OCI-LY7 (cell line): ENCODE measurements around the gene ROR2. TPM values are rescaled to one million over a fixed set of nuclear protein-coding genes. Genes with fewer than 3 reads are reported as not detected.

Experiments
- BruUV-seq: library from RNA; stranded (reverse); fragments of 400-500 nt; replicated peaks from 2 replicates; lab custom pipeline; 2021; lab: Mats Ljungman, UMichigan
- CTCF ChIA-PET: fragments of 300-600 bp; sonication (Branson Sonifier 250); formaldehyde crosslinking; loops from one replicate; lab custom pipeline; 2022; ENCODE audit warnings: antibody characterized with exemption; ENCODE audit not compliant: unreplicated experiment; lab: Charles Lee
- POLR2A ChIA-PET: fragments of 300-600 bp; sonication (Branson Sonifier 250); formaldehyde crosslinking; loops from one replicate; lab custom pipeline; 2022; ENCODE audit warnings: antibody characterized with exemption; lab: Charles Lee
- DNase-seq: peaks from one replicate; pipeline ENCODE4 v3.0.0-alpha.2; 2015; ENCODE audit warnings: low spot score
- H2AFZ ChIP-seq: fragments of 200-600 bp; sonication (generic), shearing (Covaris generic); 2 replicates; pipeline ENCODE4 v1.6.1; 2014; ENCODE audit warnings: mild to moderate bottlenecking, antibody characterized with exemption, low read length, moderate library complexity
- H3K27ac ChIP-seq: fragments of 200-600 bp; sonication (generic); 2 replicates; pipeline ENCODE4 v1.5.1; 2014; ENCODE audit warnings: mixed run types, low read depth, mild to moderate bottlenecking, moderate library complexity, low read length, inconsistent platforms; ENCODE audit not compliant: poor library complexity, severe bottlenecking
- H3K36me3 ChIP-seq: fragments of 200-600 bp; sonication (generic); 2 replicates; pipeline ENCODE4 v1.6.1; 2014; ENCODE audit warnings: mild to moderate bottlenecking, antibody characterized with exemption, low read length, moderate library complexity, mixed read lengths; ENCODE audit not compliant: insufficient read depth
- H3K4me1 ChIP-seq: fragments of 200-600 bp; sonication (generic); 2 replicates; pipeline ENCODE4 v1.5.1; 2014; ENCODE audit warnings: mild to moderate bottlenecking, low read length; ENCODE audit not compliant: insufficient read depth, poor library complexity, severe bottlenecking
- H3K4me2 ChIP-seq: fragments of 200-600 bp; sonication (generic); 2 replicates; pipeline ENCODE4 v1.6.1; 2014; ENCODE audit warnings: mild to moderate bottlenecking, low read length
- H3K4me3 ChIP-seq: fragments of 200-600 bp; sonication (generic); 2 replicates; pipeline ENCODE4 v1.5.1; 2014; ENCODE audit warnings: mild to moderate bottlenecking, low read depth, low read length; ENCODE audit not compliant: poor library complexity, severe bottlenecking
- H3K79me2 ChIP-seq: fragments of 200-600 bp; sonication (generic); 2 replicates; pipeline ENCODE4 v1.6.1; 2016; ENCODE audit warnings: low read depth, mild to moderate bottlenecking, low read length, moderate library complexity, mixed read lengths; ENCODE audit not compliant: insufficient read depth
- H3K9me2 ChIP-seq: fragments of 200-600 bp; sonication (generic); 2 replicates; pipeline ENCODE4 v1.6.1; 2016; ENCODE audit warnings: mild to moderate bottlenecking, low read length, mixed read lengths; ENCODE audit not compliant: insufficient read depth
- H3K9me3 ChIP-seq: fragments of 200-600 bp; sonication (generic); 2 replicates; pipeline ENCODE4 v1.6.1; 2014; ENCODE audit warnings: mild to moderate bottlenecking, mixed run types, low read length, mixed read lengths
- H4K20me1 ChIP-seq: fragments of 200-600 bp; sonication (generic); 2 replicates; pipeline ENCODE4 v1.6.1; 2014; ENCODE audit warnings: mild to moderate bottlenecking, antibody characterized with exemption, low read length, moderate library complexity, mixed read lengths; ENCODE audit not compliant: insufficient read depth
- EZH2phosphoT487 ChIP-seq: fragments of 200-600 bp; sonication (generic); IDR thresholded peaks from 2 replicates; pipeline ENCODE4 v1.6.1; 2018; ENCODE audit warnings: low read depth, borderline replicate concordance, mild to moderate bottlenecking, mixed run types, antibody characterized with exemption, low read length, moderate library complexity, mixed read lengths
- intact Hi-C: fragments of 100-400 bp; cut with micrococcal nuclease; formaldehyde crosslinking; loops from one replicate; pipeline ENCODE4 v1.10.0; 2022; ENCODE audit not compliant: unreplicated experiment
- total RNA-seq, 2 experiments: library from RNA; depleted of rRNA in 1 of 2; stranded (reverse); fragments of >200 nt in 1 of 2; shearing (Covaris generic) in 1 of 2; gene quantifications; 2 replicates each; pipeline ENCODE4 v1.2.3, GENCODE V29; 2014 to 2022
- TF ChIP-seq, protein P1 (sequence below): fragments of 200-600 bp; sonication (generic); conservative IDR thresholded peaks from 2 replicates; pipeline ENCODE4 v1.5.1; 2014; ENCODE audit warnings: mild to moderate bottlenecking, antibody characterized with exemption, low read length, moderate library complexity, mixed read lengths

ROR2 gene
- total RNA-seq, 2 experiments from 2014 or later: 0.10 to 0.19 TPM

GRCh38 chr9:91943478-91944470 lies 6.3 kb downstream of the ROR2 start:
- intact Hi-C loops: no loop called here
- Histone ChIP-seq H3K4me1 (no peaks in the 10 kb centered on the region), H3K79me2 (no peaks in the 10 kb centered on the region), H3K4me2 (no peak overlapping the region), H3K27ac (no peak overlapping the region), H3K9me3 (no peaks in the 10 kb centered on the region), H2AFZ (no peak overlapping the region), H3K9me2 (no peaks in the 10 kb centered on the region), H3K4me3 (no peak overlapping the region), H4K20me1 (no peaks in the 10 kb centered on the region), H3K36me3 (no peaks in the 10 kb centered on the region)
- TF ChIP-seq, protein P1, sequence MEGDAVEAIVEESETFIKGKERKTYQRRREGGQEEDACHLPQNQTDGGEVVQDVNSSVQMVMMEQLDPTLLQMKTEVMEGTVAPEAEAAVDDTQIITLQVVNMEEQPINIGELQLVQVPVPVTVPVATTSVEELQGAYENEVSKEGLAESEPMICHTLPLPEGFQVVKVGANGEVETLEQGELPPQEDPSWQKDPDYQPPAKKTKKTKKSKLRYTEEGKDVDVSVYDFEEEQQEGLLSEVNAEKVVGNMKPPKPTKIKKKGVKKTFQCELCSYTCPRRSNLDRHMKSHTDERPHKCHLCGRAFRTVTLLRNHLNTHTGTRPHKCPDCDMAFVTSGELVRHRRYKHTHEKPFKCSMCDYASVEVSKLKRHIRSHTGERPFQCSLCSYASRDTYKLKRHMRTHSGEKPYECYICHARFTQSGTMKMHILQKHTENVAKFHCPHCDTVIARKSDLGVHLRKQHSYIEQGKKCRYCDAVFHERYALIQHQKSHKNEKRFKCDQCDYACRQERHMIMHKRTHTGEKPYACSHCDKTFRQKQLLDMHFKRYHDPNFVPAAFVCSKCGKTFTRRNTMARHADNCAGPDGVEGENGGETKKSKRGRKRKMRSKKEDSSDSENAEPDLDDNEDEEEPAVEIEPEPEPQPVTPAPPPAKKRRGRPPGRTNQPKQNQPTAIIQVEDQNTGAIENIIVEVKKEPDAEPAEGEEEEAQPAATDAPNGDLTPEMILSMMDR: no peak
- TF ChIP-seq EZH2phosphoT487: no peak
- POLR2A ChIA-PET: no interaction called here
- CTCF ChIA-PET: no interaction called here
- DNase-seq: no peak
- no TSS peak for BruUV-seq

- ChIA-PET POLR2A (no interaction called here), CTCF (no interaction called here)
- DNase-seq: no peak
- no peaks in the 10 kb centered on the region for H3K4me1 ChIP-seq
- intact Hi-C loops: no loop called here
- no peaks in the 10 kb centered on the region for H3K9me2 ChIP-seq
- TF ChIP-seq, protein P1: no peak
- no peak for TF ChIP-seq EZH2phosphoT487
- H4K20me1 ChIP-seq: no peaks in the 10 kb centered on the region
- no peak overlapping the region for H2AFZ ChIP-seq
- H3K4me2 ChIP-seq: no peak overlapping the region
- no peaks in the 10 kb centered on the region for H3K9me3 ChIP-seq
- no peak overlapping the region for H3K27ac ChIP-seq
- H3K79me2 ChIP-seq: no peaks in the 10 kb centered on the region
- H3K36me3 ChIP-seq: no peaks in the 10 kb centered on the region
- H3K4me3 ChIP-seq: no peak overlapping the region
- BruUV-seq: no TSS peak
These were observed 7.8 kb downstream of the ROR2 start for GRCh38 chr9:91942201-91942600.

GRCh38 chr9:91939978-91940377 lies 10.1 kb downstream of the ROR2 start:
- H3K9me2 ChIP-seq: no peaks in the 10 kb centered on the region
- H3K79me2 ChIP-seq: no peaks in the 10 kb centered on the region
- H3K4me1 ChIP-seq: no peaks in the 10 kb centered on the region
- CTCF ChIA-PET: no interaction called here
- no peak overlapping the region for H3K4me2 ChIP-seq
- H3K27ac ChIP-seq: no peak overlapping the region
- no peaks in the 10 kb centered on the region for H3K36me3 ChIP-seq
- POLR2A ChIA-PET: no interaction called here
- intact Hi-C loops: no loop called here
- no peak overlapping the region for H2AFZ ChIP-seq
- no peak for TF ChIP-seq EZH2phosphoT487
- TF ChIP-seq, protein P1: no peak
- H3K4me3 ChIP-seq: no peak overlapping the region
- H4K20me1 ChIP-seq: no peaks in the 10 kb centered on the region
- no peak for DNase-seq
- H3K9me3 ChIP-seq: no peaks in the 10 kb centered on the region
- no TSS peak for BruUV-seq
